ENCODE results near the gene LAMB2.

The LAMB2 gene

GRCh38 chr3:49132437-49133225 is at the start of gene LAMB2:
Gene LAMB2 (minus strand): TSS chr3:49133050. CDS start chr3:49132867, 183 bp downstream.
- no peak for DNase-seq

- DNase-seq, result no peak
These were observed 48.5 kb upstream of the LAMB2 start for GRCh38 chr3:49181351-49181750.

- DNase-seq, result no peak
These were observed 47.3 kb upstream of the LAMB2 start for GRCh38 chr3:49180116-49180515.

GRCh38 chr3:49177073-49177472 is 44.2 kb upstream of the LAMB2 start:
- DNase-seq, result no peak

- DNase-seq, result no peak
These were observed 42.7 kb upstream of the LAMB2 start for GRCh38 chr3:49175530-49175929.

GRCh38 chr3:49174397-49174985 is 41.6 kb upstream of the LAMB2 start:
- no peak for DNase-seq

- DNase-seq, result no peak
These were observed 40.9 kb upstream of the LAMB2 start for GRCh38 chr3:49173792-49174170.

GRCh38 chr3:49173116-49173791 is 40.4 kb upstream of the LAMB2 start:
- DNase-seq, result no peak

- DNase-seq, result no peak
These were observed 39.7 kb upstream of the LAMB2 start for GRCh38 chr3:49172551-49173041.

GRCh38 chr3:49171775-49172500 is 39.1 kb upstream of the LAMB2 start:
- no peak for DNase-seq

GRCh38 chr3:49171119-49171774 is 38.4 kb upstream of the LAMB2 start, which contains the start of gene KLHDC8B:
Gene KLHDC8B (plus strand): TSS chr3:49171598. CDS start chr3:49172770, 1,172 bp downstream.
- DNase-seq, result peak; percentile 10

GRCh38 chr3:49170744-49171118 is 37.9 kb upstream of the LAMB2 start:
- DNase-seq, result no peak

GRCh38 chr3:49166752-49167556 is 34.1 kb upstream of the LAMB2 start:
- no peak for DNase-seq

GRCh38 chr3:49165771-49166751 is 33.2 kb upstream of the LAMB2 start, which contains the start of gene CCDC71:
Gene CCDC71 (minus strand): TSS chr3:49166331. CDS start chr3:49164208, 2,123 bp downstream.
- no peak for DNase-seq

GRCh38 chr3:49164983-49165720 is 32.3 kb upstream of the LAMB2 start:
- DNase-seq, result no peak

- no peak for DNase-seq
These were observed 30.8 kb upstream of the LAMB2 start for GRCh38 chr3:49163609-49164008.

GRCh38 chr3:49162751-49163419 is 30.0 kb upstream of the LAMB2 start:
- no peak for DNase-seq

- no peak for DNase-seq
These were observed 29.1 kb upstream of the LAMB2 start for GRCh38 chr3:49161808-49162530.
